LoVo (cell line): ENCODE data around the gene ZKSCAN5.

Source experiments
- DNase-seq: peaks from one replicate; pipeline ENCODE4 v3.0.0-alpha.2; 2016; ENCODE audit warnings: low spot score

ZKSCAN5 gene

GRCh38 chr7:99504603-99505323 is at the start of gene ZKSCAN5:
Gene ZKSCAN5, plus strand, starts transcription at chr7:99504662. Its CDS starts 1,383 bp downstream, at chr7:99506045.
- peak; percentile 100 for DNase-seq

- DNase-seq, result no peak
Measured at GRCh38 chr7:99455874-99456273, 48.6 kb upstream of the ZKSCAN5 start.

DNA sequence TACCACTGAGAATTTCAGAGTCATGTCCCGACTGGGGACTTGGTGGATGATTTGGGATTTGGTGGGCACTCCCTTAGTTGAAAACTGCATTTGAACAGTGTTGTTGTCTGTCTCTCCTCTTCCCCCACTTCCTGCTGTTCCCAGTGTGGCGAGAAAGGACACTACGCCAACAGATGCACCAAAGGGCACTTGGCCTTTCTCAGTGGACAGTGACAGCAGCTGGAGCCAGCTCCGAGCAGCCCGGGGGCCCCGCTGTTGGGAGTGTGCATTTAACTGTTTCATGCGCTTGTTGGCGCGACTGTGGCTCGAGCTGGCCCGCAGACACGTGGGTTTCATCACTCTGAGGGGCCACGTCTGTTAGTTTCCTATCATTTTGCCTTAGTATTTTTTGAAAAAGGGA is 48.2 kb upstream of the ZKSCAN5 start:
- no peak for DNase-seq

- no peak for DNase-seq
Measured at GRCh38 chr7:99457050-99457649, 47.3 kb upstream of the ZKSCAN5 start.

DNA sequence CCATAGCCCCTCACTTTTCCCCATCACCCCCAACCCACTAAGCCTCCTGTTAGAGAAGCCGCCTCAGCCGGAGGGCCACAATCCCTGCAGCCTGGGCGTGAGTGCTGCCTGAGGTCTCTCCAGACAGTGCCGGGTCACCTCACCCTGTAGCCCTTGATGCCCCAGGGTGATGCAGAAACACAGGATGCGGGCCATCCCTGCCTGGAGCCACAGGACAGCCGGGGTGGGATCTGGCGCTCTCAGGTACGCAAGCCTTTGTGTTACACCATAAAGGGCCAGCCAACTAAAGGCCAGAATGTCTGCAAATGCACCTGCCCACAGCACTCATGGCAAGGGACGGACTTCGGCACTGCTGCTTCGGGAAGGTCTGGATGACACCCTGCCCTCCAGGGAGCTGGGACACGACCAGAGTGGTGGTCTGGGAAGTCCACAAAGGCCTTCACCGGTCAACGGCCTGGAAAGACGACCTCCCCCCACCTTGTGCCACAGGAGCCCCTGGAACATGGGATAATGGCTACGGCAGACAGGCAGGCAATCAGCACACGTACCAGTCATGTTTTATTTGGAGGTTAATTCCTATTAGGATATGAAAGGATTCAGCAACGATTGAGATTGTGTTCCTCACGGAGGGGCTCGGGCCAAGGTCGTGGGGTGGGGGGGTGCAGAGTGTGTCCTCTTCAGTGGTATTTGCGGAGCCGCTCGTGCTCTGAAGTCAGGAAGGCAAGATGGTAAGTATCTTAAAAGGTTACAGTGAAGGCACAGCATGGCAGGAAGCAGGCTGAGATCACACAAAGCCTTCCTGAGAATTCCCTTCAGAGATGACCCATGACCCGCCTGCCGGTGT is 46.6 kb upstream of the ZKSCAN5 start:
- no peak for DNase-seq

GRCh38 chr7:99459087-99459486 is 45.4 kb upstream of the ZKSCAN5 start:
- DNase-seq, result no peak

DNA sequence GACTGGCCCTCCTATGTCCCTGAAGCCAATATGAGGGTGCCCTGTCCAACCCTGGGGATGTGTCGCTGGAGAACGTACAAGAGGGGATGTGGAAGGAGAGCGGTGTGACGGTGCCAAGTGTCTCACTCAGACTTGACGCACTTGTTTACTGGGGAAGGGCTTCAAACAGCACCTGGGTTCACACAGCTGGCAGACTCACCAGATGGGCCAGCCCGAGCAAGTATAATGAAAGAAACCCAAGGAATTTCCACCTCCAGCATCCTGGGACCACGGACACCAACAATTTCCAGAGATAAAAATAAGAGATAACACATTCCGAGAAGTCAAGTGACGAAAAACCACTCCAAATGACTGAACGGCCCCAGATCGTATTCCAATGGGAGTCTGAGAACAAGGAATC is 43.8 kb upstream of the ZKSCAN5 start:
- no peak for DNase-seq

- no peak for DNase-seq
Measured at GRCh38 chr7:99461221-99461620, 43.2 kb upstream of the ZKSCAN5 start.

DNA sequence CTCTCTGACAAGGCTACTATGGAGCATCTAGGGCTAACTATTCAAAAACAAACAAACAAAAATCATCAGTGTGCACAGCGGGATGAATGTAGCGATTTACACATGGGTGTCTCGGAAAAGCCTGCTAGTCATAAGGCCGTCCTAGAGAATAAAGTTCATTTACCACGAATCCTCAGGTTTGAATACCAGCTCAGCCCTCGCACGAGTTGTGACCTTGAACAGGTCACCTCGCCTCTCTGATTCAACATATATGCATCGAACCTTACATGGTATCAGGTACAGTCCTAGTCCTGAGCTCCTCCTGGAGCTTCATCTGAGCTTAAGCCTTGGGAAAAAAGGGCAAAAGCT is 39.1 kb upstream of the ZKSCAN5 start:
- no peak for DNase-seq

- DNase-seq, result no peak
Measured at GRCh38 chr7:99468336-99468918, 36.0 kb upstream of the ZKSCAN5 start.

DNA sequence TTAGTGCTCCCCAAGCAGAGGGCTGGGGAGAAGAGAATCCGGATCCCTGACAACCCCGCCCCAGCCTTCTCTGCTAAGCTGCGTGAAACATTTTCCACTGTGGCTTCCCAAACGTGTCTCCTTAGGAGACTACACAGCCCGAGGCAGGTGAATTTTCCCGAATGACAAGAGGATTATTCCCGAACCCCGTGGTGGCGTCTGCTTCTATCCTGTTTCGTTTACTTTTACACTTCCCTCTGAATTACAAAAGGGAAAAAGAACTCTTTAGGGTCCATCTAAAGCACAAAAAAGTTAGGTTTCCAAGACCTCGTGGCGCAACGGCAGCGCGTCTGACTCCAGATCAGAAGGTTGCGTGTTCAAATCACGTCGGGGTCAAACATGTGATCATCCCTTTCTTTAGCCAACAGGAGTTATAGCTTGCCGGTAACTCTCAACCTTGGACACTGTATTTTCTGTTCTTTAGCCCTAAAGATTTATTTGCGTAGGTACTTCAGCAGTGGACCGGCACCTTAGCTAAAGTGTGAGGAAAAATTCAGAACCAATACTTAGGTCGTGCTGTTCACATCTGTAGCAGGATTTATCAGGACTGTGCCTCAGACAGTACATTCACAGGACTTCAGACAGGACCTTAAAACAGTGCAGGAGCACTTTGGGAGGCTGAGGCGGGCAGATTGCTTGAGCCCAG is 34.9 kb upstream of the ZKSCAN5 start:
- no peak for DNase-seq

GRCh38 chr7:99472561-99473314 is 31.7 kb upstream of the ZKSCAN5 start, which contains the start of gene ZNF789:
Gene ZNF789, plus strand, starts transcription at chr7:99472890. Its CDS starts 3,567 bp downstream, at chr7:99476457.
- DNase-seq, result peak; percentile 99

DNA sequence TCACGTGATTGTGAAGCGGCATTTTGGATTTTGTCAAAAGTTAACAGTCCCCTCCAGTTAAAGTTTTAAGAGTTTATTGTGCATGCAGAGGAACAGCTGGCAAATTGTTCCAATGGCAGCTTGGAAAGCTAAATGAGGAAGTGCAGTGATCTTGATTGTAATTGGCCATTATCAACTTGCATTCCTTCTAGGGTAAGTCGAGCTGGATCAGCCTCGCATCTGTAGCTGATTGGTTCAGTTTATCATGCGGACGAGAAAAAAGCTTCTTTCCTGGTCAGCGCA is 31.2 kb upstream of the ZKSCAN5 start:
- peak; percentile 83 for DNase-seq

- no peak for DNase-seq
Measured at GRCh38 chr7:99476107-99476506, 28.4 kb upstream of the ZKSCAN5 start.

DNA sequence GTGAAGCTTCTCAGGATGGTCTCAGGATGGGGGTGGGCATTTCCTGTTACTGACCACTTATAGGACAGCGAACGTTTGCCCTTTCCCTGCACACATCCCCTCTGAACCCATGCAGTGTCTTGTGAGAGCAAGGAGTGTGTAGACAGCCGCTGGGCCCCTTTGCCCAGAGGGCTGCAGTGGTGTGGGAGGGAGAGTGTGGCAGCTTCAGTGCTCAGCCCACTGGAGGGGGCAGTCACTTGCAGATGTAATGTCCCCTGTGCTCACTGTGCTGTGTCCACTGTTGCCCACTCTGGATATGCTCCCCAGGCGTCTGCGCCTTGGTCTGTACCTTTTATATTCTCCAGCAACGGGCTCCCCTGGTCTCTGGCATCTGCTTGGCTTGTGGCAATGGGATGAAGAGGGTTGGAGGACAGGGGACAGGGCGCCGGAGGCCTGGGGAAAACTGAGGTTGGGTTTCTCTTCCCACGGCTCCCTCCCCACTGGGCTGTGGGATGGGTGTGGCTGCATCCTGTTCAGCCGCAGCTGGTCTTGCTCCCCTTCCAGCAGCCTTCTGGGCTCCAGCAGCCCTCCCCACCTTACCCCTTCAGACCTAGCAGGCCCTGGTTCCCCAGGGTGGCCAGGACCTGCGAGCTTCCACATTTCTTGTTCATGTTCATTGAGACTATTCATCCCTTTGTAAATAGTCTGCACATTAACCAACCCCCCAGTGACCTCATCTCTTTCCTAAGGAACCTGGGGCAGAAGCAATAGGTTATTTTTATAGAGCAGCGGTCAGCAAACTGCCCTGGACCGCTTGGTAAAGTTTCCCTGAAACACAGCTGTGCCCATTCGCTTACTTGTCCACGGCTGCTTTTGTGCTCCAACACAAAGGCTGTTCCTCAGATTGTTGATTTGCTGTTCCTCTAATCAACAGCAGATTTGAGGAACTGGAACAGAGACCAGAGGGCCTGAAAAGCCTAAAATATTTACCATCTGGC is 25.7 kb upstream of the ZKSCAN5 start:
- no peak for DNase-seq

DNA sequence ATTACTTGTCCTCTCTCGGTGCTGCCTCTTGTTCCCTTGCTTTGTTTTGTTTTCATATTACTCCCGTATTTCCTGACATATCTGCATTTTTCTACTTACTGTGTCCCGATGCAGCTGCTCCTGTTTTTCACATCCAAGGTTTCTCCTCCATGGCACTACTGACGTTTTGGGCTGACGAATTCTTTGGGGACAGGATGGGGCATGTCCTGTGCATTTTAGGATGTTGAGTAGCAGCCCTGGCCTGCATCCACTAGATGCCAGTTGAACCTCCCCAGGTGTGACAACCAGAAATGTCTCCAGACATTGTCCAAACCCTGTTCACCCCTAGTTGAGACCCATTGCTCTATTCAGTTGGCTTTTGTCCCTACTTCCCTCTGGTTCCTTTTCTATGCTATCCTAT is 19.4 kb upstream of the ZKSCAN5 start:
- DNase-seq, result no peak

DNA sequence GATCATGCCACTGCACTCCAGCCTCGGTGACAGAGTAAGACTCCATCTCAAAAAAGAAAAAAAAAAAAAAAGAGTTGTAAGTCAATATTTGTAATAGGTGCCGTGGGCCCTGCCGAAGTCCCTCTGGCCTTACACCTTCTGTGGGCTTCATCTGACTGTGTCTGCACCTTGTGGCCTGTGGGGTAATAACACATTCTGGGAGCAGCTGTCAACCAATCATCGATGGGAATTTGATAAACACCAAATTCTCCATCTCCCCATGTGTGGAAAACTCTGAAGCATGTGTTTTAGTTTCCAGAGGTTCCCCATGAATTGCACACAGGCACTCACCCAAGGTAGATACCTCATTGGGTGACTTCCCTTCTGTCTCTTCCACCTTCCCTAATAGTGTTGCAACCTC is 15.2 kb upstream of the ZKSCAN5 start:
- DNase-seq, result no peak

DNA sequence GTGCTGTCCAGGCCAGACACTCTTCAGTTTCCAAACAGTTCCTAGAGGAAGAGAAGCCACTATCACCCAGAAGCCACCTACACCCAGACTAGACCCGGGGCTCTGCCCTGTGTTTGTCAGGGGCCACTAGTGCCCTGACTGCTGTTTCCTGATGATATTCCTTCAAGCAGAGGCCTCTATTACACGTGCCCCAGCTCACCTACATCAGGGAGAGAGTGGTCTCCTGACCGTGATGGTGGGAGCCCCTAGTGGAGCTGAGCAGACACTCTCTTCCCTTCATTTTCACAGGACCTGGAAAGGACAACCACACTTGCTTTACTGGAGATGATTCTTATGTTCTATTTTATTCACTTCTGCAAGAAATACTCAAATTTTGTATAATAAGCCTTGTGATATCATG is 13.6 kb upstream of the ZKSCAN5 start:
- no peak for DNase-seq

GRCh38 chr7:99493823-99494222 is 10.6 kb upstream of the ZKSCAN5 start:
- no peak for DNase-seq
